ENCODE measurements around the gene SPAG9.

DNA sequence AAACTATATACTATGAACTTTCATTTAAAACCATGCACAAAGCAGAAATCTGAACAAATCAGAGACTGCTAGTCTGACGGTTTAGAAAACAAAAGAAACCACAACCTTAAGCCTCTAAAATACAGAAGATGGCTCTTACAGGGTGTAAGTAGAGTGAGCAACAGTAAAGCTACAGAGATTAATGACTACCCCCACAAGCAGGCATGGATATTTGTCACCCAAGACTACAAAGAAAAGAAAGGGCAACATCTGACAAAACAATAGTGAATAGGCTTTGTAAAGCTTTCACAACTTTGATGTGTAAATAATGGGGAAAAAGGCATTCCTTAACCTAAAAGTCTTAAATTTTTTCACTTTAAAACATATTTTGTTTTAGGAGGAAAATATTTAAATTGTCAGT lies 75.0 kb downstream of the SPAG9 start:
- TF ChIP-seq CTCF (IDR thresholded peaks at IDR 0.05; ENCODE audit: poor library complexity, severe bottlenecking) = no peak
- TF ChIP-seq REST (IDR thresholded peaks at IDR 0.05; ENCODE audit: borderline replicate concordance) = peak; percentile 53
- TF ChIP-seq EZH2 (IDR thresholded peaks at IDR 0.05; ENCODE audit: borderline replicate concordance, insufficient read depth, low read length, poor library complexity, severe bottlenecking) = no peak

All from neural cell (in vitro differentiated cells).